ENCODE results near the gene ARL3.

ARL3 gene

DNA sequence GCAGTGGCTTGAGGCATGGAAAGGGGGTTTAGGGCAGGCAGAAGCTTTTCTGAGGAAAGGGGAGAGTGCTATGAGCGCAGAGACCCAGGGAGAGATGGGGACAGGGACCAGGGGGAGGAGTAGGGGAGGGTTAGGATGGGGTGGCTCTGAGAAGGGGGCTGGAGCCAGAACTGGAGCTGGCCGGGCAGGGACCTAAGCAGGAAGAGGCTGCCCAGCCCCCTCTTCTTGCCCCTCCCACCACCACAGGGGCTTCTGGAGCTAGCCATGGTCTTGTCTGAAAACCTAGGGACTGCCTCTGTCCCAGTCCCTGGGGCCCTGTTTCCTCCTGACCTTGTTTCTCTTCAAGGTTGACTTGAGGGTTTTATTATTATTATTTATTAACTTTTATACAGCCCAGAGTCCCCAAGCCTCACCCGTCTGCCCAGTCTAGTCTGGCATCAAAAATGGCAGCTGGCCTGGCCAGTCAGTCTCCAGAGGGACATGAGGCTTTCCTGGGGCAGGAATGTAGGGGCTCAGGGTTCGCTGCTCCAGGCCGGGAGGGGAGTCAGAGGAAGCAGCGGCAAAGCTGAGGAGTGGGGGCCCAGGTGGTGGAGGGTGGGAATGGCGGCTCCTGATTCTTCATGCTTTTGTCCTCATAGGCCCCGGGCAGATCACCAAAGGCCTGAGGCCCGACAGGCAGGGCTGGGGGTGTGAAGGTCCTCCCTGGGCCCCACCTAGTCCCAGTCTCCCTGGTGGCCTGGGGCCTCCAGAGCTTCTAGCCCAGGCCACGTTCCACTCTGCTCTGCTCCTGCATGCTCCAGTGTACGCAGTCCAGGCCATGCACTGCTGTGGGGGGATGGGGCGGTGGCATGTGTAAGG, 64.2 kb downstream of the ARL3 start:
- no peak for DNase-seq

DNA sequence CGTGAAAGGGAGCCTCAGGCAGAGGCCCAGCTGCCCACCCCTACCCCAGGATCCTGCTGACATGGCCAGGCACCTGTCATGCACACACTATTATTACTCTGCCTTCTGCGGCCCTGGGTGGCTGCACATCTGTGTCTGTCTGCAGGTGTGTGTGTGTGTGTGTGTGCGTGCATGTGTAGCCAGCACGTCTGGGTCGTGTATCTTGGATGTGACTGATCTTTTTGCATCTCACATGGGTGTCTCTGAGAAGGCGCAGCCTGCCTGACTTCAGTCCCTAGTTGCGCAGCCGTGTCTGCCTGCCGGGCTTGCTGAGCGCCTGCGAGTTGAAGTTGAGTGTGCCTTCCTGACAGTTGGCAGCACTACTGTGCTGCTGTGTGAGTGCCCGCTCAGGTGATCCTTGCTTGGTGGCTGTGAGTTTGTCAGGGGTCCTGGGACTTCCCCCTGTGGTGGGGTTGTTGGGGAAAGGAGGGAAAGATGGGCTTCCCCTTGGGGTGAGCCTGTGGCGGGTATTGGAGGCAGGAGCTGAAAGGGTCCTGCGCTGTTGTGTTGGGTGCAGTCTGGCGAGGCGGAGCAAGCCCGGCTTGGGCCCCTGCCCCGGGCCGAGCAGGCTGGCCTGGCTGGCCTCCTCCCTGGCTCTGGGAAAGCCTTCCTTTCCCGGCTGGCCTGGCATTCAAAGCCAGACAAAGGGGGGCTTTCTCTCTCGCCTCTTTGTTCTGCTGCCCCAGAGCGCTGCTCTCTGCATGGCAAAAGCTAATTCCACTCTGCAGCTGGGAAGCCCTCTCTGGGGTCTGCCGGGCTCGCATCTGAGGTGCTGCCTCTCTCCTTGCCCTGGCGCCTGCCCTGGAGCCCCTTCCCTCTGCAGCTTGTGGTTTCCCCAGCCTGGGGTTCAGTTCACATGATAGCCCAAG, 65.1 kb downstream of the ARL3 start:
- DNase-seq, result no peak

DNA sequence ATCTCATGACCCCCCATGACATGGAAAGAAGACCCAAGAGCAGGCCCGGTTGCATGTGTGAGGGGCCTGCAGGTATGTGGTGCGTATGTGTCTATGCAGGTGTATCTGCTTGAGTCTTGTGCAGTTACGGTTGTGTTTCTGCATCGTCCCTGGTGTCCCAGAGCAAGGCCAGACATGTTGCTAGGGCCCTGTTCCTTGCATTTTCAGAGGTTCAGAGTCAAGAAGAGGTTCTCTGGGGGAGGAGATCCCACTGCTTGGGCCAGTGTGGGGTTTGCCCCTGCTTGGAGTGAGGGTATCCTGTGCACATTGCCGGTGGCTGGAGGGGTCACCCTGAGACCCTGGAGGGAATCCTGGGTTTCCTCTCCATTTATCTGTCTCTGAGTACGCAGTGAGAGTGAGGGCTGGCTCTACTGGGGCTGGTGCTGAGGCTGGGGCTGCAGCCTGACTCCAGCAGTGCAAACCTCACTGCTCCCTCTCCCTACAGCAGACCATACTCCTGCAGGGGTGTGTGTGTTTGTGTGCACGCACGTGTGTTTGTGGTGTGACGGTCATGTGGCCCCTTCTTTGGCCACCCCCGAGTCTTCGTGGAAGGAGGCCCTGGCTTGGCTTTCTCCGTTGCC, 65.8 kb downstream of the ARL3 start:
- DNase-seq, result no peak

DNA sequence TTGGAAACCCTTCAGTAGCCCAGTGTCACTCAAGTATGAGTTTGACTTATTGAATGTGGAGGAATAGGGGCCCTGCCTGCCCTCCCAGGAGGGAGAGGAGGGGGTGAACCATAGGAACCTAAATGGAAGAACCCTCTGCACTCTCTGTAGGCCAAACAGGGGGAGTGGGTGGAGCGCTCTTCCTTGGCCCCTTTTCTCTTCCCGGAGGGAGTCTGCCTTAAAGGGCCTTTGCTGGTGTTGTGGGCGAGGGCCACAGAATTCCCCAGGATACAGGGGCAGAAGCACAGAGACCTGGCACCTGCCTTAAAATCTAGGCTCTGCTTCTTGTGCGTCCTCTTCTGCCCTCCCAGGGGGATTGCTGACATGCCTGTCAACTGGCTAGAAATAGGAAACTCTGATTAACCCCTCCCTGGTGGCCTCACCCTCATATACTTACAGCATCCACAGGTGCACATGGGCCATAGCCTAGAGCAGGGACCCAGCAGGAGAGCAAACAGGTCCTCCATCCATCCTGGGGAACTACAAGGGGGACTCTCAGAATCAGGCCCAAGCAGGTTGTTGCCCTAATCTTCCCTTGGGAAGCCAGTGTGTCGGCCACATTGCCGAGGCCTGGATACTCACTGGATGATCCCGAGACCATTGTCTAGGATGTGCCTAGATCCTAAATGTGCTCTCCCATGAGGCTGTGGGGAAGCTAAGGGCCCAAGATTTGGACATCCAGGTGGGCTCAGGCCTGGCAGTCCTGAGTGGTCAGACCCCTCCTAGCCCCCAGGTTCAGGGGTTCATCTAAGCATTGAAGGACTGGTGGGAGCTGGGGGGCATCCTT, 66.5 kb downstream of the ARL3 start:
- DNase-seq, result no peak

DNA sequence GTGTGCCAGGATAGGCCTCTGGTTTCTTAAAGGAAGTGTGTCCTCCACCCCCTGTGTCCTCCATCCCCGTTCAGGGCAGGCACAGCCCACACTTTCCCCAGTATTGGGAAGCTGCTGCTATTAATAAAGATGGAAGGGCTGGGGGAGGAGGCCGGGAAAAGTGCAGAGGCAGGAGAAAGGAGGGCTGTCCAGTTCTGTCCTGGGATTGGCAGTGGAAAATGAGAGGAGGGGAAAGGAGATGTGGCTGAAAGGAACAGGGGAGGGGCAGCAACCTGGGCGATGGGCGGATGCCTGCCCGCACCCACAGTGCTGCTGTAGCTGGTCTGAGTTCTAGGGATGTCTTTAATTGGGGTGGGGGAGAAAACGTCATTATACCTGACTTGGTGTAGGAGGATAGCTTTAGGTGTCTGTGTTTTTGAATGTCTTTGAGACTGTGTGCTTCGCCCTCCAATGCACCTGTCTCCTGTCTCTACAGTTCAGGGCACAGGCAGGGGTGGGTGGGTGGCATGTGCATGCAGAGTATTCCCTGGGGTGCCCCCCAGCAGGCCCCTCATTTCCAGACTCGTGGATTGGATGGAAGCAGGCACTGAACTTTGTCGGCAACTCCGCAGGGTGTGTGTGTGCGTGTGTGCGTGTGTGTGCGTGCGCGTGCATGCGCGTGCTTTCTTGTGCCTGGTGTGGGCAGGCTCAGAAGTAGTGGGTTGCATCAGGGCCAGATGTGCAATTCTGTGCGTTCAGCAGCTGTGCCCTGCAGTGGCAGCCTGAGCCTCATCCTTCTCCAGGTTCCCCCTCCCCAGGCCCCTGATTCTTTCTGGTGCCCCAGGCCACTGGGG, 67.4 kb downstream of the ARL3 start:
- no peak for DNase-seq

DNA sequence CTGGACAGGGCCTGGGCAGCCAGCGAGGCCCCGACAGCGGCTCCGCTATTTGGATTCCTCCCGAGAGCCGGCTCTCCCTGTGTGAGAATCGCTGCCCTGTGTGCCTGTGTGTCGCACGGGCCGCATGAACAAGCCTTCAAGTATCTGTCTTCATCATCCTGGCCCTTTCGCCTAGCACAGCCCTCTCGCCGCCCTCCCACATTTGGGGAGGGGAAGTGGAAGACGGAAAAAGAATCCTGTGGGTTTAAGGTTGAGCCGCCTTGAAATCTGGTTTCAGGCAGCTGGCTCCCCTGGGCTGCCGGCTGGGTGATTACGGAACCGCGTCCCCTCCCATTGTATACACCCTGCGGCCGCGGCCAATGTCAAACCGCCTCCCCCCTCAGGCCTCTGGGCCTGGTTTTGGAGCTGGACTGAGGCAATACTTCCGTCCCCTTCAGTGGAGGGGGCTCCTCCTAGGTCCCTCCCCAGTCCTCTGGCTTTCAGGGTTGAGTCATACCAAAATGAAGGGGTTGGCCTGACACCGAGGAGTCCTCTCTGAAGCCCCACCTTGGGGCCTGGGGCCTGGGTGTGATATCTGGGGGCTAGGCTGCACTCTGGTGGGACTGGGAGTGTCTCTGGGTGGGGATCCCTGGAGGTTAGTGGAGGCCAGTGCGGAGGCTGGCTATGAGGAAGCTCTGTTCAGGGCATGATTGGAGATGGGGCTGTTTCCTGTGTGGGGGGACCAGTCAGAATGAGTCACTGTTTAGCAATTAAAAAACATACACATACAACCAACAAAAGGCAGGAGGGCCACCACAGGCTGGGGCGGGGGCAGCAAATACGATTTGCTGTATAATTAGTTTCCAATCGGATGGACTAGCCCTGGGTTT, 68.2 kb downstream of the ARL3 start:
- DNase-seq, result peak; percentile 86

DNA sequence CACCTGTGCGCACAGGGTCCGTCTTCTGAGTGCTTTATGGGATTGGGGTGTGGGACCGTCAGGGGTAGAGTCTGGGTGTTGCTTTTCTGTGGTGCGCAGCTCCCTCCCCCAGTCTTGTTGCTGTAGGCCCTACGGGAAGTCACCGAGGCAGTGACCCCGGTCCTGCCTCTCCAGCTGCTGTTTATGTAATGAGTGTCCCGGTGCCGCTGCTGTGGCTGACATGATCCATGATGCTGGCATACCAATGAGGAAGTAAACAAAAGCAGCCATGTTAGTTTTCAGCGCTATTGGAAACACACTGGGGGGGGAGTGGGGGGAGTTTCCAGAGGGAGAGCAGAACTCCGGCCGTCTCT, 68.8 kb downstream of the ARL3 start:
- peak; percentile 6 for DNase-seq

DNA sequence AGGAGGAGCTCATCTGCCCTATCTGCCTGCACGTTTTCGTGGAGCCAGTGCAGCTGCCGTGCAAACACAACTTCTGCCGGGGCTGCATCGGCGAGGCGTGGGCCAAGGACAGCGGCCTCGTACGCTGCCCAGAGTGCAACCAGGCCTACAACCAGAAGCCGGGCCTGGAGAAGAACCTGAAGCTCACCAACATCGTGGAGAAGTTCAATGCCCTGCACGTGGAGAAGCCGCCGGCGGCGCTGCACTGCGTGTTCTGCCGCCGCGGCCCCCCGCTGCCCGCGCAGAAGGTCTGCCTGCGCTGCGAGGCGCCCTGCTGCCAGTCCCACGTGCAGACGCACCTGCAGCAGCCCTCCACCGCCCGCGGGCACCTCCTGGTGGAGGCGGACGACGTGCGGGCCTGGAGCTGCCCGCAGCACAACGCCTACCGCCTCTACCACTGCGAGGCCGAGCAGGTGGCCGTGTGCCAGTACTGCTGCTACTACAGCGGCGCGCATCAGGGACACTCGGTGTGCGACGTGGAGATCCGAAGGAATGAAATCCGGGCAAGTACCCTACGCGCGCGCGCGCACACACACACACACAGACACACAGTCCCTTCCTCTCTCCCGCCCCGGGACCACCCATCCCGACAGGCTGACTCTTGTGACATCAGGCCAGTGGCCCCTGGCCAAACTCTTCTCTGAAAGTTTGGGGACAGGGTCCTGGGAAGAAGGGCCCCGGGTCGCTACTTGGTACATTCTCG, 69.4 kb downstream of the ARL3 start:
- no peak for DNase-seq

DNA sequence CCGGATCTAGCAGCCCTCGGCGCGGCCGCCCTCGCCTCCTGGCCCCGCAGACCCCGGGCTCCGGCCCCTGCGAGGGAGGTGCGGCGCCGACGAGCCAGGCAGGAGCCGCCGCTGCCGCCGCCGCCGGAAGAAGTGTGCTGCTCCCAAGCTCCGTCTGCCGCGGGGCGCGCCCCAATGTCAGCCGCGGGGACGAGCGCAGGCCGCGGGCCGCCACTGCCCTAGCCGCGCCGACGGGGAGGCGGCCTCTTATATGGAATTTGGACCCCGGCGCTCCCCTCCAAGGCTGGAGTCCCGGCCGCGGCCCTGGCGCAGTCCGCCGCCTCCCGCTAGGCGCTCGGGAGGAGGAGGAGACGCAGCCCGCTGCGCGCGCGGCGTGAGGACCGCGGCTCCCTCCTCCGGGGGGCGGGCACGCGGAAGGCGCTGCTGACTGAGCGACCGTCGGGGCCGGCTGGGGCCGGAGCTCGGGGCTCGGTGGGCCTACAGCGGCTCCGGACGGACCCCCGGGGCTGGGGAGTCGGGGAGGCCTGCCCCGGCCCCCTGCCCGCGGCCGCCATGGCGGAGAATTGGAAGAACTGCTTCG, 70.0 kb downstream of the ARL3 start, which contains the start of gene TRIM8:
Gene TRIM8 (plus strand): TSS at position 414 of the 580 bp plus-strand sequence. CDS start 139 bp downstream, at position 553.
- DNase-seq, result no peak

DNA sequence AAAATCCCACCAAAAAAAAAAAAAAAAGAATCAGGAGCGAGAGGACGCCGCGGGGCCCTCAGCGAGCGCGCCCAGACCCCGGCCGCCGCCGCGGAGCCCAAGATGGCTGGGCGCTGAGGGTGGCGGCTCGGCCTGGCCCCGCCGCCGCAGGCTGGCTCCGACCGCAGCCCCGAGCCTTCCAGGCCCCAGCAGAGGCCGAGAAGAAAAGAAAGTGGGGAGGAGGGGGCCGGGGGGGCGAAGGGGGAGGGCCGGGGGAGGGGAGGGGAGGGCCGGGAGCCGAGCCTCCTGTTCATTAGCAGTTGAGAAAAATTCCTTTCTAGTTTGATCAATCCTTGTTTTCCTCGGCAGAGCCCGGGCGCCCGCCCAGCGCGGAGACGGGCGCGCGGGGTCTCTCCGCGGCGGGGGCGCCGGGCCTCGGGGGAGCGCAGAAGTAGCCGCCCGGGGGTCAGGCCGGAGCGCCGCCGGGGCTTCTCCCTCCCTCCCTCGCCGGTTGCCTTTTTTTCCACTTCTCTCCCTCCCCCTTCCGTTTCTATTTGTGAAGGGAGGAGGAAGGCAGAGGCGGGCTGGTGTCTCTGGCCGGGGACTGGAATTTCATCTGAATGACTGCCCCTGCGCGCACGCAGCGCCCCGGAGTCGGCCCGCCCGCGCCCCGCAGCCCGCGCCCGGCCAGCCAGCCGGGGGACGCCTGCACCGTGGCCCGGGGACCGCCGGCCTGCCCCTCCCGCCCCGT, 70.7 kb downstream of the ARL3 start:
- DNase-seq, result no peak

DNA sequence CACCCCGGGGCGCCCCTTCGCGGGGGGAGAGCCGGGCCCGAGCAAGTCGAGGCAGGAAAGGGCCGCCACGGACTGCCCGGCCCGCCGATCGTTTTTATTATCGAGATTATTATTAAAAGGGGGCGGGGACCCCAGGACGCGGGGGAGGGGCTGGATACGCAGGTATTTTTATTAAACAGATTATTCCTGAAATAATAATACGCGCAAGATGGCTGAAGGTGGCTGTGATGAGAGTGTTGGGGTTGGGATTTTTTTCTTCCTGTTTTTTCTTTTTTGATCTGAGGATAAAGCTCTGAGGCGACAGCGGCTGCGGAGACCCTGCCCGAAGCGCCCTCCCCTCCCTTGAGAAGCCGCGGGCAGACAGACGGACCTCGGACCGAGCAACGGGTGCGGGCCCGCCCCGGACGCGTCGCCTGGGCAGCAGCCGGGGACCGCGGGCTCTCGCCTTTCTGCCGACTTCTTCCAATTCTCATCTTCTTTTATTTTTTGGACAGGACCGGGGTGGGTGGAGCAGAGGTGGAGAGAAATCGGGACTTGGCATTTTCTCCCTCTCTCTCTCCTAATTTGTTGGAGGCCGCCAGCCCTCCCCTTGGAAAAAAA, 71.4 kb downstream of the ARL3 start:
- no peak for DNase-seq

DNA sequence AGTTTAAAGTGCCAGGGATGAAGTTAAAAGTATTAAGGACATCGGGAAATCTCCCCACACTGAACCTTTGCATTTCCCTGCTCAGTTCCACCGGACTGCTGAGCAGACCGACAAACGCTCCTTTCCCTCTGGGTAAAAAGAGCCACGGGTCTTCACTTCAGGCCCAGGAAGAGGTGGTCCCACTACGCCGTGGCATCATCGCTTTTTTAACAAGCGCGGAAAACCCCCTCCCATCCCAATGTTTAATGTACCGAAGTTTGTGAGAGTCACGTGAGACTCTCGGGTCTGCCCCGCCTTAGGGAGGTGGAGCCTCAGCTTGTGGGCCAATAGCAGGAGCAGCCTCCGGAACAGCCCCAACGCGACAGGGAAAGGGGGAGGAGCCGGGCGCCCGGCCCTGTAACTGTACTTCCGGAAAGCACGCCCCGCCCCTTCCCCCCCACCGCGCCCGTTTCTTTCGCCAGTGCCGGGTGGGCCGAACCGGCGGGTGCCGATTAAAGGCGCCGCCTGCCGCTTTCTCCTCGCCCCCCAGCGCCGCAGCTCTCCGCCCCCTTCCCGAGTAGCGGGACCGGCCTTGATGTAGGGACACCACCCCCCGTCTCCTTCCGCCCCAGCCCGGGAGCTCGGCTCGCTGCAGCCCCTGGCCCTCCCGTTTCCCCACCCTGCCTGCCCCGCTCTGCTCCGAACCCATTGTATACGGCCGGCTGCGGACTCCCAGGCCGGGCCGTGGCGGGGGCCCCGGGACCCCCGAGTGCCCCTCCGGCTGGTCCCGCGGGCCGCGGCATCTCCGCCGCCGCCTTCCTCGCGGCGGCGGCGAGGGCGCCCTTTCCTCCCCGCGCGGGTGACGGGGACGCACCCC, 72.1 kb downstream of the ARL3 start:
- peak; percentile 76 for DNase-seq

DNA sequence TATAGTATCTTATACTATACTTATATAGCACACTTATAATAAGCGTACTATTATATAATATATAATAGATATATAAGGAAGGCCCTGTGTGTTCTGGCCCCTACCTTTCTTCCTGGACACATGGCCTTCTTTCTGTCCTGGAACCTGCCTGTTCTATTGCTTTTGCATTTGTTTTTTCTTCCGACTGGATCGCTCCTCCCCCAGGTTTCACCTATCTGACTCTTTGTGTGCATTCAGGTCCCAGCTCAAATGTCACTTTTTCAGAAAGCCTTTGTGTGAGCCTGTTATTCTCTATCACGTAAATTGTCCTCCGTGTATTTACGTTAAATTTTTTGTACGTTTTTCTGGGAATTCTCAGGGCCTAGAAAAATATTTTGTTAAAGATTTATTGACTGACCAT, 72.8 kb downstream of the ARL3 start:
- DNase-seq, result no peak

DNA sequence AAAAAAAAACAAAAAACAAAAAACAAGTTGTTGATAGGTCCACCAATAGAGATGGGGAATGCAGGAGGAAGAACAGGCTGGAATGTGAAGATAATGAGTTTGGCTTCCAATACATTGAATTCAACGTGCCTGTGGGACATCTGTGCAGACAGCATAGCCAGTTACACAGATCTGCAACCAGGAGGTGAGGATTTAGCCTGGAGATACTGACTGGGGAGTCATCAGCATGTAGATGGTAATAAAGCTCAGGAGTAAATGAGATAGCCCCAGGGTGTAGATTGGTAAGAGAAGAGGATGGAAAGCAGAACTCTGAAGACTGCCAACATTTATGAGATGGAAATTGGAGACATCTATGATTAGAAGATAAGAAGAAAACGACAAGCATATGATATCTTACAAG, 74.7 kb downstream of the ARL3 start:
- DNase-seq, result no peak

DNA sequence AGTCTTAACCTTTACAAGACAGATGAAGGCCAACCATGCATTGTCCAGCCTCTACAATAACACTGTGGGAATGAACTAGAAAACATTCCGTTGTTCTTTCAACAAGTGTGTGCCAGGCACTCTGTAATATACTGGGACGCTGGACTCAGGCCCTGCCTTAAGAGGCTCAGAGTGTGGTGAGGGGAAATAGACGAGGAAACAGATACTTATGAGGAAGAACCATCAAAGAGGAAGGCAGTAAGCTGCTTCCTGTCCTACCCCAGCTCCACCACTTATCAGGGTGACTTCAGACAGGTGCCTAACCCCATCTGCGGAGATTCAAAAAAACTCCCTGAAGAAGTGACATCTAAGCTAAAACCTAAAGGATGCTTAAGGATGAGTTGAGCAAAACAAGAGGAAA, 78.8 kb downstream of the ARL3 start:
- DNase-seq, result peak; percentile 20

DNA sequence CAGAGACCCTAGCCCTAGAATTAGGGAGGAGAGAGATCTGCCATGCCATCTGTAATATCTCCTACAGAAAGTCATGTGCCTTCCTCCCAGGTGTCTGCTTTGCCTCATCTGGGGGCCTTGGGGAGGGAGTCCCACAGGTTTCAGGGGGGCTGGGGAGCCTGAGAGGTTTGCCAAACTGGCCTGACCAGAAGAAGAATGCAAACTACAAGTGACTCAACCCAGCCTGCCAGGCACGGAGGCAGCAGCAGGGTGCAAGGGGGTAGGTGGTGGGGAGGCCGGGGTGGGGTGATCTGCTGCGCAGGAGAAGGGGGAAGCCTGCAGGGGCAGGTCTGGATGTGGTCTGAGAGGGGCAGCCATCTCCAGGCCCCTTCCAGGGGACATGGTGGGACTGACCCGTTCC, 79.5 kb downstream of the ARL3 start:
- no peak for DNase-seq

DNA sequence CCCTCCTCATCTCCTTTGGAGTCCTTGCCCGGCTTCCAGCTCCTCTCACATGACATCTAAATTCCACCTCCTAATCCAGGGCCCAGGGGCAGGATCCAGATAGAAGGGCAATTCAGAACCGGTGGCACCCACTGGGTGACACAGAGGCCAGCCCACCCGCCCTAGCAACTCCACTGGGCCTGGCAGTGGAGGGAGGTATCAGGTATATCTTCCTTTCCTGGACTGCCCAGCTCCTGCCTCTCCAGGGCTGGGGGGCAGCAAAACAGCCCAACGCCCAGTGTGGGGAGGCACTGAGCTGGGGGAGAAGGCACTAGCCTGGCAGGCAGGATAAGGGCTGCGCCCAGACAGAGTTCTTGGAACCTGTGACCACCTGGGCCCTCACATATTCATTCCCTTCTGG, 80.3 kb downstream of the ARL3 start:
- no peak for DNase-seq
